ENCODE results near the gene ZNF212. TPM values are rescaled to one million over a fixed set of nuclear protein-coding genes. Genes with fewer than 3 reads are reported as not detected.

ZNF212 gene
- total and polyA plus RNA-seq, 9 of the 15 experiments (the other 6 are each of a cell fraction or from before 2014, with no cell fraction given): 1.8 to 21.4 (median 7.2) TPM

DNA sequence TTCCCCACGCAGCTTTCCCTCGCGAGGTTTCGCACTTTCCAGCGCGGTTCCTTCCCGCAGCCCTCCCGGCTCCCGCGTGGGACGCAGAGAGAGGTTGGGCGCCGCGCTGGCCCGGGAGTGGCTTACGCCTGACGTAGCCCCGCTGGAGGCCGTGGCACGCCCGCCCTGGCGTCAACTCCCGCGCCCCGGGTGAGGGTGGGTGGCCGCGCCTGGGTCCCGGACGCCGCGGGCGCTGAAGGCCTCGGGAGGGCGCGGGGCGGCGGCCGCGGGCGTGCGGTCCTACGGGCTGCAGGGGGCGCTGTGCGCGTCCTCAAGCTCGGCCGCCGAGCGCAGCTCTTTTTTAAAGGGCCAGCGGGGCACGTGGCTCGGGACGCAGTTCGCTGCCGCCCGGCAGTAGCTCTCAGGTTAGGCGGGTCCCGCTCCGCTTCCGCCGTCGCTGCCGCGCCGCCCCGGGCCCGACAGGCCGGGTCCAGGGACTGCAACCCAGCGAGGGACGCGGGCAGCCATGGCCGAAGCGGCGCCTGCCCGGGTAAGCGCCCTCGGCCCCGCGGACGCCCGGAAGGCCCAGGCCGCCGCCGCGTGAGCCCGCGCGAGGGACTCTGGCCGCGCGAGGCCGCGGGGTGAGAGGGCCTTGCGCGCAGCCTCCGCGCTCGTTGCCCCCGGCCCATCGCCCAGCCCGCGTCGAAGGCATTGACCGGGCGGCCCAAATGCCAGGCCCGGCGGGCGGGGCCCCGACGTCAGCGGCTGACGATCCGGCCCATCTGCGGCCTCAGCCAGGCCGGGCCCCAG lies 22.6 kb downstream of the ZNF212 start, which contains the start of gene ZNF783 (continued):
- TF ChIP-seq, protein P1, sequence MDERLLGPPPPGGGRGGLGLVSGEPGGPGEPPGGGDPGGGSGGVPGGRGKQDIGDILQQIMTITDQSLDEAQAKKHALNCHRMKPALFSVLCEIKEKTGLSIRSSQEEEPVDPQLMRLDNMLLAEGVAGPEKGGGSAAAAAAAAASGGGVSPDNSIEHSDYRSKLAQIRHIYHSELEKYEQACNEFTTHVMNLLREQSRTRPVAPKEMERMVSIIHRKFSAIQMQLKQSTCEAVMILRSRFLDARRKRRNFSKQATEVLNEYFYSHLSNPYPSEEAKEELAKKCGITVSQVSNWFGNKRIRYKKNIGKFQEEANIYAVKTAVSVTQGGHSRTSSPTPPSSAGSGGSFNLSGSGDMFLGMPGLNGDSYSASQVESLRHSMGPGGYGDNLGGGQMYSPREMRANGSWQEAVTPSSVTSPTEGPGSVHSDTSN (CRISPR knock-in tag; IDR thresholded peaks at IDR 0.05; ENCODE audit: low read depth): no peak
- TF ChIP-seq, protein P1 (tag; conservative IDR thresholded peaks at IDR 0.05; ENCODE audit: low read depth): no peak
- TF ChIP-seq, protein P2, sequence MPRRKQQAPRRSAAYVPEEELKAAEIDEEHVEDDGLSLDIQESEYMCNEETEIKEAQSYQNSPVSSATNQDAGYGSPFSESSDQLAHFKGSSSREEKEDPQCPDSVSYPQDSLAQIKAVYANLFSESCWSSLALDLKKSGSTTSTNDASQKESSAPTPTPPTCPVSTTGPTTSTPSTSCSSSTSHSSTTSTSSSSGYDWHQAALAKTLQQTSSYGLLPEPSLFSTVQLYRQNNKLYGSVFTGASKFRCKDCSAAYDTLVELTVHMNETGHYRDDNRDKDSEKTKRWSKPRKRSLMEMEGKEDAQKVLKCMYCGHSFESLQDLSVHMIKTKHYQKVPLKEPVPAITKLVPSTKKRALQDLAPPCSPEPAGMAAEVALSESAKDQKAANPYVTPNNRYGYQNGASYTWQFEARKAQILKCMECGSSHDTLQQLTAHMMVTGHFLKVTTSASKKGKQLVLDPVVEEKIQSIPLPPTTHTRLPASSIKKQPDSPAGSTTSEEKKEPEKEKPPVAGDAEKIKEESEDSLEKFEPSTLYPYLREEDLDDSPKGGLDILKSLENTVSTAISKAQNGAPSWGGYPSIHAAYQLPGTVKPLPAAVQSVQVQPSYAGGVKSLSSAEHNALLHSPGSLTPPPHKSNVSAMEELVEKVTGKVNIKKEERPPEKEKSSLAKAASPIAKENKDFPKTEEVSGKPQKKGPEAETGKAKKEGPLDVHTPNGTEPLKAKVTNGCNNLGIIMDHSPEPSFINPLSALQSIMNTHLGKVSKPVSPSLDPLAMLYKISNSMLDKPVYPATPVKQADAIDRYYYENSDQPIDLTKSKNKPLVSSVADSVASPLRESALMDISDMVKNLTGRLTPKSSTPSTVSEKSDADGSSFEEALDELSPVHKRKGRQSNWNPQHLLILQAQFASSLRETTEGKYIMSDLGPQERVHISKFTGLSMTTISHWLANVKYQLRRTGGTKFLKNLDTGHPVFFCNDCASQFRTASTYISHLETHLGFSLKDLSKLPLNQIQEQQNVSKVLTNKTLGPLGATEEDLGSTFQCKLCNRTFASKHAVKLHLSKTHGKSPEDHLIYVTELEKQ (CRISPR knock-in tag; IDR thresholded peaks at IDR 0.05): no peak
- TF ChIP-seq BCL6 (CRISPR knock-in tag; IDR thresholded peaks at IDR 0.05): no peak
- TF ChIP-seq EP400 (IDR thresholded peaks at IDR 0.05): peak; percentile 31; the same call in 1 of the 2 replicates
- TF ChIP-seq KDM5B (IDR thresholded peaks at IDR 0.05; ENCODE audit: insufficient replicate concordance, low read depth, low read length): peak; percentile 52
- no peak for TF ChIP-seq PTRF (tag; IDR thresholded peaks at IDR 0.05)
- TF ChIP-seq, protein P3, sequence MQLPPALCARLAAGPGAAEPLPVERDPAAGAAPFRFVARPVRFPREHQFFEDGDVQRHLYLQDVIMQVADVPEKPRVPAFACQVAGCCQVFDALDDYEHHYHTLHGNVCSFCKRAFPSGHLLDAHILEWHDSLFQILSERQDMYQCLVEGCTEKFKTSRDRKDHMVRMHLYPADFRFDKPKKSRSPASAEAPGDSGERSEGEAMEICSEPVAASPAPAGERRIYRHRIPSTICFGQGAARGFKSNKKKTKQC (CRISPR knock-in tag; IDR thresholded peaks at IDR 0.05): peak; percentile 53
- TF ChIP-seq, protein P4, sequence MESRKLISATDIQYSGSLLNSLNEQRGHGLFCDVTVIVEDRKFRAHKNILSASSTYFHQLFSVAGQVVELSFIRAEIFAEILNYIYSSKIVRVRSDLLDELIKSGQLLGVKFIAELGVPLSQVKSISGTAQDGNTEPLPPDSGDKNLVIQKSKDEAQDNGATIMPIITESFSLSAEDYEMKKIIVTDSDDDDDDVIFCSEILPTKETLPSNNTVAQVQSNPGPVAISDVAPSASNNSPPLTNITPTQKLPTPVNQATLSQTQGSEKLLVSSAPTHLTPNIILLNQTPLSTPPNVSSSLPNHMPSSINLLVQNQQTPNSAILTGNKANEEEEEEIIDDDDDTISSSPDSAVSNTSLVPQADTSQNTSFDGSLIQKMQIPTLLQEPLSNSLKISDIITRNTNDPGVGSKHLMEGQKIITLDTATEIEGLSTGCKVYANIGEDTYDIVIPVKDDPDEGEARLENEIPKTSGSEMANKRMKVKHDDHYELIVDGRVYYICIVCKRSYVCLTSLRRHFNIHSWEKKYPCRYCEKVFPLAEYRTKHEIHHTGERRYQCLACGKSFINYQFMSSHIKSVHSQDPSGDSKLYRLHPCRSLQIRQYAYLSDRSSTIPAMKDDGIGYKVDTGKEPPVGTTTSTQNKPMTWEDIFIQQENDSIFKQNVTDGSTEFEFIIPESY (CRISPR knock-in tag; IDR thresholded peaks at IDR 0.05): peak; percentile 93
- TF ChIP-seq, protein P5, sequence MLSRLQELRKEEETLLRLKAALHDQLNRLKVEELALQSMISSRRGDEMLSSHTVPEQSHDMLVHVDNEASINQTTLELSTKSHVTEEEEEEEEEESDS (CRISPR knock-in tag; IDR thresholded peaks at IDR 0.05): no peak
- TF ChIP-seq, protein P6, sequence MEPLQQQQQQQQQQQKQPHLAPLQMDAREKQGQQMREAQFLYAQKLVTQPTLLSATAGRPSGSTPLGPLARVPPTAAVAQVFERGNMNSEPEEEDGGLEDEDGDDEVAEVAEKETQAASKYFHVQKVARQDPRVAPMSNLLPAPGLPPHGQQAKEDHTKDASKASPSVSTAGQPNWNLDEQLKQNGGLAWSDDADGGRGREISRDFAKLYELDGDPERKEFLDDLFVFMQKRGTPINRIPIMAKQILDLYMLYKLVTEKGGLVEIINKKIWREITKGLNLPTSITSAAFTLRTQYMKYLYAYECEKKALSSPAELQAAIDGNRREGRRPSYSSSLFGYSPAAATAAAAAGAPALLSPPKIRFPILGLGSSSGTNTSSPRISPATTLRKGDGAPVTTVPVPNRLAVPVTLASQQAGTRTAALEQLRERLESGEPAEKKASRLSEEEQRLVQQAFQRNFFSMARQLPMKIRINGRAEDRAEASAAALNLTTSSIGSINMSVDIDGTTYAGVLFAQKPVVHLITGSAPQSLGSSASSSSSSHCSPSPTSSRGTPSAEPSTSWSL (CRISPR knock-in tag; IDR thresholded peaks at IDR 0.05; ENCODE audit: borderline replicate concordance): no peak
- TF ChIP-seq, protein P7, sequence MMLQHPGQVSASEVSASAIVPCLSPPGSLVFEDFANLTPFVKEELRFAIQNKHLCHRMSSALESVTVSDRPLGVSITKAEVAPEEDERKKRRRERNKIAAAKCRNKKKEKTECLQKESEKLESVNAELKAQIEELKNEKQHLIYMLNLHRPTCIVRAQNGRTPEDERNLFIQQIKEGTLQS (IDR thresholded peaks at IDR 0.05): no peak
- TF ChIP-seq, protein P7 (CRISPR knock-in tag; conservative IDR thresholded peaks at IDR 0.05): 0 out of 2 replicates have a peak, but pooled peaks have one; percentile 17

Data from K562 (cell line).